Measurements from ENCODE around the gene FBXO41. TPM values are rescaled to one million over a fixed set of nuclear protein-coding genes. Genes with fewer than 3 reads are reported as not detected.

The FBXO41 gene
- total and polyA plus RNA-seq, 10 of the 15 experiments (the other 5 are each of a cell fraction or from before 2014, with no cell fraction given): 1.9 to 38.9 (median 11.3) TPM

GRCh38 chr2:73293534-73294171 lies 9.4 kb upstream of the FBXO41 start, which contains the start of gene EGR4:
TSS of gene EGR4 (minus strand) at chr2:73293548. CDS start at chr2:73293317, 231 bp downstream.
- H2AFZ ChIP-seq (ENCODE audit: control insufficient read depth, low read depth, low read length): peak within 1 kb of the TSS; percentile 38
- CTCF ChIA-PET: interaction anchor here (1.0 to 6.4 kb wide), 3 partner anchors 20 to 81 kb away, joined by 3 to 99 read pairs (median 4); partner anchors contain the start of genes CCT7 and PRADC1
- TF ChIP-seq TCF7 (IDR thresholded peaks at IDR 0.05; ENCODE audit: borderline replicate concordance) (no peak), STAT3 (IDR thresholded peaks at IDR 0.05; ENCODE audit: low read depth, low read length) (no peak), KLF5 (IDR thresholded peaks at IDR 0.05; ENCODE audit: partially characterized antibody) (no peak), PKNOX1 (IDR thresholded peaks at IDR 0.05) (no peak), POLR2A (IDR thresholded peaks at IDR 0.05; ENCODE audit: low read depth, low read length) (no peak), TCF12 (IDR thresholded peaks at IDR 0.05; ENCODE audit: low read depth, low read length) (no peak), CTCF (IDR thresholded peaks at IDR 0.05 in 2 of 3, conservative IDR thresholded peaks at IDR 0.05 in 1 of 3; ENCODE audit: control insufficient read depth in 2 of 3, extremely low read depth in 1 of 3, insufficient read depth in 1 of 3, low read depth in 3 of 3, low read length in 3 of 3) (no peak), TARDBP (IDR thresholded peaks at IDR 0.05; ENCODE audit: borderline replicate concordance) (no peak), RAD21 (IDR thresholded peaks at IDR 0.05; ENCODE audit: insufficient read depth, low read depth, low read length) (no peak), HDAC2 (IDR thresholded peaks at IDR 0.05) (no peak), CHD2 (IDR thresholded peaks at IDR 0.05; ENCODE audit: borderline replicate concordance, low read depth, low read length) (no peak), RB1 (IDR thresholded peaks at IDR 0.05; ENCODE audit: borderline replicate concordance) (0 out of 2 replicates have a peak, but pooled peaks have one; percentile 64), KAT2A (conservative IDR thresholded peaks at IDR 0.05; ENCODE audit: control insufficient read depth, low read depth, low read length) (no peak), PML (IDR thresholded peaks at IDR 0.05; ENCODE audit: low read length) (no peak), ZBTB33 (IDR thresholded peaks at IDR 0.05) (peak; percentile 75; the same call in 1 of the 2 replicates), IRF4 (IDR thresholded peaks at IDR 0.05; ENCODE audit: low read depth, low read length) (no peak), NFYA (IDR thresholded peaks at IDR 0.05; ENCODE audit: borderline replicate concordance, low read depth, low read length) (no peak), SIN3A (IDR thresholded peaks at IDR 0.05; ENCODE audit: low read depth, low read length) (no peak), ASH2L (IDR thresholded peaks at IDR 0.05; ENCODE audit: borderline replicate concordance, low read depth) (no peak), CBFB (IDR thresholded peaks at IDR 0.05; ENCODE audit: low read depth) (no peak), NRF1 (conservative IDR thresholded peaks at IDR 0.05; ENCODE audit: low read depth, low read length) (no peak)

More at GRCh38 chr2:73293534-73294171, 9.4 kb upstream of the FBXO41 start, which contains the start of gene EGR4:
- DNase-seq (ENCODE audit: low read depth, low spot score) (peak; percentile 34), ATAC-seq (peak; percentile 91), FAIRE-seq (peak; percentile 18)
- H3K4me3 ChIP-seq: peak within 1 kb of the TSS; percentile 55
- H3K4me2 ChIP-seq (ENCODE audit: control insufficient read depth, insufficient read depth): peak within 1 kb of the TSS; percentile 93
- WGBS (ENCODE audit: insufficient coverage, insufficient replicate concordance, low lambda C conversion rate, missing lambda C conversion rate): 3% methylated on average over 38 of the region's 45 CpGs
- in situ Hi-C loops (cut with MboI) (no loop called here), intact Hi-C loops (cut with micrococcal nuclease; ENCODE audit: unreplicated experiment) (no loop called here)
- peaks cover 13 to 29% of the 10 kb centered on the region in 2 experiments for H3K27me3 ChIP-seq (replicated peaks in 1 of 2; ENCODE audit: control insufficient read depth in 2 of 2, insufficient read depth in 2 of 2, low read length in 1 of 2)
- no peak within 1 kb of the TSS for H3K9ac ChIP-seq (ENCODE audit: control insufficient read depth, insufficient read depth, low read length)
- H4K20me1 ChIP-seq (ENCODE audit: control insufficient read depth, insufficient read depth): peaks cover 4% of the 10 kb centered on the region; the same call in 1 of the 2 replicates
- SMC1A ChIA-PET (ENCODE audit: uncharacterized antibody, unreplicated experiment): interaction anchor here (1.3 kb wide), 1 partner anchor 116 kb away, joined by 3 read pairs; no protein-coding TSS in a partner anchor
- H3K79me2 ChIP-seq (ENCODE audit: control insufficient read depth, insufficient read depth, low read length): no peaks in the 10 kb centered on the region
- no peaks in the 10 kb centered on the region; the same call in 2 of the 3 replicates for H3K9me3 ChIP-seq (replicated peaks; ENCODE audit: control insufficient read depth, insufficient read depth, low read length)
- no TSS peak for BruUV-seq (replicated peaks)
- POLR2A ChIA-PET: interaction anchor here (0.8 to 1.3 kb wide), 2 partner anchors 9 to 59 kb away, joined by 3 to 5 read pairs; partner anchors contain the start of genes CCT7 and FBXO41
- H3K27ac ChIP-seq (ENCODE audit: control insufficient read depth, insufficient read depth): no peak within 1 kb of the TSS
- RAD21 ChIA-PET (ENCODE audit: unreplicated experiment): interaction anchor here (0.6 to 1.5 kb wide), 4 partner anchors 9 to 92 kb away, joined by 3 to 5 read pairs (median 4); partner anchors contain the start of genes ALMS1, FBXO41 and PRADC1
- peaks cover 4% of the 10 kb centered on the region; the same call in 1 of the 2 replicates for H3K4me1 ChIP-seq (ENCODE audit: control insufficient read depth, insufficient read depth, low read length)
- H3K36me3 ChIP-seq (ENCODE audit: control insufficient read depth in 2 of 2, insufficient read depth in 2 of 2, low read length in 1 of 2): no peaks in the 10 kb centered on the region

All from GM12878 (cell line).